MCF 10A (cell line): ENCODE results near the gene NEMP1. TPM values are rescaled to one million over a fixed set of nuclear protein-coding genes. Genes with fewer than 3 reads are reported as not detected.

ENCODE experiments used
- BruUV-seq: library from RNA; stranded (reverse); fragments of 400-500 nt; replicated peaks from 2 replicates; lab custom pipeline; 2021; lab: Mats Ljungman, UMichigan
- CTCF ChIA-PET: fragments of 300-600 bp; sonication (Branson Sonifier 250); formaldehyde crosslinking; extraction: SDS; loops from one replicate; lab custom pipeline; 2021; ENCODE audit warnings: antibody characterized with exemption, inconsistent platforms; lab: Yijun Ruan, JAX
- POLR2A ChIA-PET: fragments of 300-600, 350-650 bp; sonication (Branson Sonifier 250); formaldehyde crosslinking; extraction: SDS; loops from one replicate; lab custom pipeline; 2020; ENCODE audit warnings: antibody characterized with exemption, inconsistent platforms; lab: Yijun Ruan, JAX
- DNase-seq: peaks from one replicate; pipeline ENCODE4 v3.0.0-alpha.2; 2018; ENCODE audit not compliant: unreplicated experiment
- H3K27ac Mint-ChIP-seq: one replicate; pipeline ENCODE4 v1.8.0; 2022; ENCODE audit warnings: mild to moderate bottlenecking, low read depth, mixed read lengths; ENCODE audit not compliant: unreplicated experiment
- H3K27me3 Mint-ChIP-seq: one replicate; pipeline ENCODE4 v1.8.0; 2022; ENCODE audit warnings: mixed read lengths; ENCODE audit not compliant: insufficient read depth, unreplicated experiment
- H3K36me3 Mint-ChIP-seq: one replicate; pipeline ENCODE4 v1.8.0; 2022; ENCODE audit warnings: mild to moderate bottlenecking, moderate library complexity, mixed read lengths; ENCODE audit not compliant: insufficient read depth, unreplicated experiment
- H3K4me1 Mint-ChIP-seq: one replicate; pipeline ENCODE4 v1.8.0; 2022; ENCODE audit warnings: mixed read lengths; ENCODE audit not compliant: insufficient read depth, unreplicated experiment
- H3K4me3 Mint-ChIP-seq: one replicate; pipeline ENCODE4 v1.8.0; 2022; ENCODE audit warnings: mild to moderate bottlenecking, moderate library complexity, mixed read lengths; ENCODE audit not compliant: unreplicated experiment
- H3K9me3 Mint-ChIP-seq: one replicate; pipeline ENCODE4 v1.8.0; 2022; ENCODE audit warnings: mixed read lengths; ENCODE audit not compliant: unreplicated experiment
- intact Hi-C: fragments of 100-400 bp; cut with micrococcal nuclease; formaldehyde crosslinking; loops from 2 replicates; pipeline ENCODE4 v1.14.1; 2022
- total RNA-seq: library from RNA; stranded (reverse); gene quantifications from 2 replicates; pipeline ENCODE4 v1.2.3, GENCODE V29; 2022
- TF ChIP-seq, protein P1 (sequence below): fragments of 200-600 bp; IDR thresholded peaks from one replicate; pipeline ENCODE4 v1.8.0; 2022; ENCODE audit warnings: antibody characterized with exemption, mild to moderate bottlenecking; ENCODE audit not compliant: unreplicated experiment

The NEMP1 gene
- total RNA-seq, 1 experiment from 2014 or later: 17.5 TPM

DNA sequence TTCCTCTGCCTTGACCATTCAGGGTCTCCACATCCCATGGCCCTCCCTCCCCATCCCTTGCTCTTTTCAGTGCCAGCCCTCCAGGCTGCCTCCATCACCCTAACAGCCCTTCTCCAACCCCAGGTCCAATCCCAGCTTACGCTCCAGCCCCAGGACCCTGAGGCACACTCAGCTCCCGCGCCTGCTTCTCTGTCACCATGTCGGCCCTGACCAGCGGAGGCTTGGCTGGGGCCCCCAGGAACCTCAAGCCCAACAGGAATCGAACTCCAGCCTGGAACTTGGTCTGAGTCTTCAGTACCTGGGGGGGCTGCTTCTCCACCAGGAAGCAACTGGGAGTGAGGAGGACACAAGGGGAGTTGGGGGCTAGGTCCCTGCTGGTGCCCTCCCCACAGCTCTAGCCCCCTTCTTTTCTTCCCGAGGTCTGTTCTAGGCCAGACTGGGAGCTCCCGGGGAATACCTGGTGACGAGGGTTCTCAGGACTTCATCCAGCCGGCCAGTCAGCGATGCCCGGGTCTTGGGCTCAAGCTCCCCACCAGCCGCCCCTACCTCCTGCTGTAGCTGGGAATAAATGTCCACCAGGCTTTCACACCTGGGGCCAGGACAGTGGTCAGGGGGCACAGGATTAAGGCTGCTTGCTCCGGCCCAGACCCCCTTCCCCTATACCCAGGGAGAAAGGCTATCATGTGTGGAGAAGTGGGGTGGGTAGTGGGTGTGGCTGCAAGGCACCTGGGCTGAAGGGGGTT is 26.6 kb upstream of the NEMP1 start:
- ChIA-PET CTCF (interaction anchor here (1.1 kb wide), 1 partner anchor 10 kb away, joined by 4 read pairs; no protein-coding TSS in a partner anchor), POLR2A (interaction anchor here (0.6 to 10.2 kb wide), 3 partner anchors 11 to 27 kb away, joined by 3 to 610 read pairs (median 5); partner anchors contain the start of genes NAB2 and NEMP1)
- BruUV-seq: no TSS peak
- Mint-ChIP-seq H3K9me3 (no peaks in the 10 kb centered on the region), H3K4me3 (no peak overlapping the region), H3K36me3 (peaks cover 55% of the 10 kb centered on the region), H3K27me3 (no peaks in the 10 kb centered on the region), H3K4me1 (peaks cover 18% of the 10 kb centered on the region), H3K27ac (no peak overlapping the region)
- DNase-seq: no peak
- intact Hi-C loops: no loop called here
- TF ChIP-seq, protein P1, sequence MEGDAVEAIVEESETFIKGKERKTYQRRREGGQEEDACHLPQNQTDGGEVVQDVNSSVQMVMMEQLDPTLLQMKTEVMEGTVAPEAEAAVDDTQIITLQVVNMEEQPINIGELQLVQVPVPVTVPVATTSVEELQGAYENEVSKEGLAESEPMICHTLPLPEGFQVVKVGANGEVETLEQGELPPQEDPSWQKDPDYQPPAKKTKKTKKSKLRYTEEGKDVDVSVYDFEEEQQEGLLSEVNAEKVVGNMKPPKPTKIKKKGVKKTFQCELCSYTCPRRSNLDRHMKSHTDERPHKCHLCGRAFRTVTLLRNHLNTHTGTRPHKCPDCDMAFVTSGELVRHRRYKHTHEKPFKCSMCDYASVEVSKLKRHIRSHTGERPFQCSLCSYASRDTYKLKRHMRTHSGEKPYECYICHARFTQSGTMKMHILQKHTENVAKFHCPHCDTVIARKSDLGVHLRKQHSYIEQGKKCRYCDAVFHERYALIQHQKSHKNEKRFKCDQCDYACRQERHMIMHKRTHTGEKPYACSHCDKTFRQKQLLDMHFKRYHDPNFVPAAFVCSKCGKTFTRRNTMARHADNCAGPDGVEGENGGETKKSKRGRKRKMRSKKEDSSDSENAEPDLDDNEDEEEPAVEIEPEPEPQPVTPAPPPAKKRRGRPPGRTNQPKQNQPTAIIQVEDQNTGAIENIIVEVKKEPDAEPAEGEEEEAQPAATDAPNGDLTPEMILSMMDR: no peak

DNA sequence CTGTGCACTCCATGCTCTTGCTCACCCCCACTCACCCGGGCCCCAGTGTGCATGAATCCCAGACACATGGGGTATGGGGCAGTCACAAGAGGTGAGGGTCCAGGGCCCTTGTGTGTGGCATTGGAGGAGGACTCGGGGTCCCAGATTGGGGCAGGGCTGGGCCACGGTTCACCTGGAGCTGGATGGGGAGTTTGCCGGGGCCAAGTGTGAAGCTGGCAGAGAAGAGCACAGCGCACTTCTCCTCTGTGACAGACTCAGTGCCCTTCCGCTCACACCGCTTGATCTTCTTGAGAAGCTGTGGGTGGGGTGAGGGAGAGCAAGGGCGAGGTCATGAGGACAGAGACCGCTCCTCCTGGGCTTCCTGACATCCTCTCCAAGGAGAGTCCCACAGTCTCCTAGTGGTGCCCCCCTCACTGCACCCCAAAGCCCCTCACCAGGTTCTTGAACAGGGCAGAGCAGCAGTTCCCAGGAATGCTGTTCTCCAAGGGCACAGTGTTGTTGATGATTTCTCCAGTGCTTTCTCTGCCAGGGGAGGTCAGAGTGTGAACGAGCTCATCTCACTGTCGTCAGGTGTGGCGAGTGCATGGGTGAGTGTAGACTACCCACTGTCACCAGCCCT is 25.8 kb upstream of the NEMP1 start:
- peaks cover 10% of the 10 kb centered on the region for H3K4me1 Mint-ChIP-seq

DNA sequence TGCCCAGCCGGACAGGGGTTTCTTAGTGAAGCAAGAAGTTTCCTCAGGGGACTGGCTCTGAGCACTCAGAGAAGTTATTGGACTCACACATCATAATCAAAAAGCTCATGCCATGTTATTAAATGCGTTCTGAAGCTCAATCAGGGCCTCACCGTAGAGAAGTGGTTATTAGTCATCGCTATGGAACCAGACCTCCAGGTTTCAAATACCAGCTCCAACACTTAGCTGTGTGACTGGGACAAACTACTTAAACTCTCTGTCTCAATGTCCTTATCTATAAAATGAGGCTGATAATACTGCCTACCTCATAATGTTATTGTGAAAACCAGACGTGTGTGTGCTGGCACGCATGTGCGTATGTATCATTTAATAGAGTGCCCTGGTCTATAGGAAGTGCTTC is 25.3 kb upstream of the NEMP1 start:
- peaks cover 7% of the 10 kb centered on the region for H3K4me1 Mint-ChIP-seq
- no peaks in the 10 kb centered on the region for H3K27me3 Mint-ChIP-seq
- no peaks in the 10 kb centered on the region for H3K9me3 Mint-ChIP-seq
- no peak for DNase-seq
- CTCF ChIA-PET: interaction anchor here (0.6 to 1.2 kb wide), 5 partner anchors 8 to 75 kb away, joined by 3 to 4 read pairs (median 4); no protein-coding TSS in a partner anchor
- POLR2A ChIA-PET: interaction anchor here (0.5 to 10.2 kb wide), 3 partner anchors 8 to 57 kb away, joined by 3 to 610 read pairs (median 3); partner anchors contain the start of gene NAB2
- H3K36me3 Mint-ChIP-seq: peaks cover 65% of the 10 kb centered on the region
- TF ChIP-seq, protein P1: no peak
- no peak overlapping the region for H3K4me3 Mint-ChIP-seq
- intact Hi-C loops: no loop called here
- H3K27ac Mint-ChIP-seq: no peak overlapping the region
- no TSS peak for BruUV-seq

More for the DNA sequence above, 25.8 kb upstream of the NEMP1 start:
- H3K27me3 Mint-ChIP-seq: no peaks in the 10 kb centered on the region
- no TSS peak for BruUV-seq
- no peak overlapping the region for H3K4me3 Mint-ChIP-seq
- peaks cover 59% of the 10 kb centered on the region for H3K36me3 Mint-ChIP-seq
- H3K27ac Mint-ChIP-seq: no peak overlapping the region
- ChIA-PET CTCF (interaction anchor here (0.7 to 1.2 kb wide), 4 partner anchors 9 to 76 kb away, joined by 3 to 4 read pairs (median 4); no protein-coding TSS in a partner anchor), POLR2A (interaction anchor here (1.3 to 10.2 kb wide), 2 partner anchors 10 to 26 kb away, joined by 5 to 610 read pairs; partner anchors contain the start of genes NAB2 and NEMP1)
- intact Hi-C loops: no loop called here
- TF ChIP-seq, protein P1: no peak
- no peak for DNase-seq
- no peaks in the 10 kb centered on the region for H3K9me3 Mint-ChIP-seq
